GM13976 (cell line): Measurements from ENCODE around the gene IRAK3.

Source experiments
- DNase-seq: peaks from one replicate; pipeline ENCODE4 v3.0.0; 2012; ENCODE audit warnings: low spot score
- in situ Hi-C: fragments of 300-500 bp; cut with MboI; formaldehyde crosslinking; loops from one replicate; pipeline ENCODE4 v1.12.0; 2022; ENCODE audit warnings: low sequenced_read_pairs, mixed read lengths, inconsistent platforms; ENCODE audit not compliant: unreplicated experiment
- TF ChIP-seq, protein P1 (sequence below): IDR thresholded peaks from 2 replicates; pipeline ENCODE4 v1.5.1; 2012; ENCODE audit warnings: borderline replicate concordance, mild to moderate bottlenecking; ENCODE audit not compliant: insufficient read depth; ENCODE audit errors: extremely low read depth, missing control alignments, control extremely low read depth

IRAK3 gene

DNA sequence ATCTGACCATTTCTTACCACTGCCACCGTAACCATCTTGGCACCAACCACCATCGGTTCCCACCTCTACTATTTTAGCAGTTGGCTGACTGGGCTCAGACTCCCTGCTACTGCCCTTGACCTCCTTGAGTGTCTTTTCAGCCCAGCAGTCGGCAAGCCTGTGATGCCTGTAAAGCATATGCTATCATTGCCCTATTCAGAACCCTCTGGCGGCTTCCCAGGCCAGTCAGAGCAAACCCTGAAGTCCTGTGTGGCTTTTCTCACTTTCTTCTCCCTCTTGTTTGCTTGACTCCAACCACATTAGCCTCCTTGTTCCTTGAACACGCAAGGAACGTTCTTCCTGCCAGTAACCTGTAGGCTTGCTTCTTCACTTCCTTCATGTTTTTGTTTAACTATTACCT, 6.2 kb downstream of the IRAK3 start:
- TF ChIP-seq, protein P1, sequence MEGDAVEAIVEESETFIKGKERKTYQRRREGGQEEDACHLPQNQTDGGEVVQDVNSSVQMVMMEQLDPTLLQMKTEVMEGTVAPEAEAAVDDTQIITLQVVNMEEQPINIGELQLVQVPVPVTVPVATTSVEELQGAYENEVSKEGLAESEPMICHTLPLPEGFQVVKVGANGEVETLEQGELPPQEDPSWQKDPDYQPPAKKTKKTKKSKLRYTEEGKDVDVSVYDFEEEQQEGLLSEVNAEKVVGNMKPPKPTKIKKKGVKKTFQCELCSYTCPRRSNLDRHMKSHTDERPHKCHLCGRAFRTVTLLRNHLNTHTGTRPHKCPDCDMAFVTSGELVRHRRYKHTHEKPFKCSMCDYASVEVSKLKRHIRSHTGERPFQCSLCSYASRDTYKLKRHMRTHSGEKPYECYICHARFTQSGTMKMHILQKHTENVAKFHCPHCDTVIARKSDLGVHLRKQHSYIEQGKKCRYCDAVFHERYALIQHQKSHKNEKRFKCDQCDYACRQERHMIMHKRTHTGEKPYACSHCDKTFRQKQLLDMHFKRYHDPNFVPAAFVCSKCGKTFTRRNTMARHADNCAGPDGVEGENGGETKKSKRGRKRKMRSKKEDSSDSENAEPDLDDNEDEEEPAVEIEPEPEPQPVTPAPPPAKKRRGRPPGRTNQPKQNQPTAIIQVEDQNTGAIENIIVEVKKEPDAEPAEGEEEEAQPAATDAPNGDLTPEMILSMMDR, result no peak
- in situ Hi-C loops, result no loop called here
- no peak for DNase-seq

DNA sequence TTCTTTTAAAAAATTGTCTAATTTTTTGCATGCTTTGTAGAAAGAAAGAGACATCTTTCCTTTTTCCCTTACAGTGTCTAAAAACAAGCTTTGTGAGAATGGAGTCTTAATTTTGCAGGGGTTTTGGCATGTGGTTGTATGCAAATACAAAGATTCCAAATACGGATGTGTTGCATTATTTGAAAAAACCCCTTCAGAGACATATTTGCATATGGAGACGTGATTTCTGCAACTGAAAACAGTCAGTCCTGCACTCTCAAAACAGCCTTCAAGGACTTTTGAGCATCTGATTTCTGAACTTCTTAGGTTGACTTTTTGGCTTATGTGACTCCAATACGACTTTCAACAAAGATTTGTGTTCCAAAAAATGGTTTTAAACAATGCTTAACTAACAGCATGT, 7.8 kb downstream of the IRAK3 start:
- in situ Hi-C loops, result no loop called here
- TF ChIP-seq, protein P1, result no peak
- DNase-seq, result peak; percentile 54

DNA sequence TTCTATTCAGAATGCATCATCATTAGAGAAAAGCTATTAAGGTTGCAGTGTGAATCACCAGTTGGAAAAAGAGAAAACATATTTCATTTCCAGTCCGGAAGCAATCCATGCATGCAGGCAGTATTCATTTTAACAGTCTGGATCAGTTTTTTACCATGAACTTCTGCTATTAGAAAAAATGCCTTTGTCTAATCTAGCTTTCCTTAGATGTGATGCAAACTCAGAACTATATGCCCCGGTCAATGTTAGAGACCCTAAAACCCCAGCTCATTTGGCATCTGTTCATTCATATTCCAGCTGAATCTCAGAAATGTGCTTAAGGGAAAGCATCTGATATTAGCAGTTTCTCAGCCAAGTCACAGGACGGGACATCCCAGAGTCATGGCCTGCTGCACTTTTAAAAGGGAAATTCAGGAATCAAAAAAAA, 8.5 kb downstream of the IRAK3 start:
- TF ChIP-seq, protein P1, result no peak
- in situ Hi-C loops, result no loop called here
- no peak for DNase-seq

DNA sequence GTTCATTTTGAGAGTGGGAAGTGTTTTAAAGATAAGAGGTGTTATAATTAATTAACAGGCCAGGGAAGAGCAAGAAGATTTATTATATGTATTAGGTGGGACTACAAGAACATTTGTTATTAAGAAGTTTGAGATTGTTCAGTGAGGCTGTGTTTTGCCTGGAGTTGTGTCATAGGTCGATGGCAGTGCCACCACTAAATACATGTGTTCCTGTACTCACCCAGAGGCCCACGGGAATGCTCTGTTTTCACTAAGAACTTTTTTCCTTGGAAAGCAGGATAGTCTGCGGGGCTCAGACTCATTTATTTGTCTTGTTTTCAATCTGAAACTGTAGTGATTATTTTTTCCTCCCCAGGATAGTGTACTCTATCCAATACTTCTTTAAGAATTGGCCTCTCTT, 10.1 kb downstream of the IRAK3 start:
- in situ Hi-C loops, result no loop called here
- DNase-seq, result no peak
- TF ChIP-seq, protein P1, result no peak

DNA sequence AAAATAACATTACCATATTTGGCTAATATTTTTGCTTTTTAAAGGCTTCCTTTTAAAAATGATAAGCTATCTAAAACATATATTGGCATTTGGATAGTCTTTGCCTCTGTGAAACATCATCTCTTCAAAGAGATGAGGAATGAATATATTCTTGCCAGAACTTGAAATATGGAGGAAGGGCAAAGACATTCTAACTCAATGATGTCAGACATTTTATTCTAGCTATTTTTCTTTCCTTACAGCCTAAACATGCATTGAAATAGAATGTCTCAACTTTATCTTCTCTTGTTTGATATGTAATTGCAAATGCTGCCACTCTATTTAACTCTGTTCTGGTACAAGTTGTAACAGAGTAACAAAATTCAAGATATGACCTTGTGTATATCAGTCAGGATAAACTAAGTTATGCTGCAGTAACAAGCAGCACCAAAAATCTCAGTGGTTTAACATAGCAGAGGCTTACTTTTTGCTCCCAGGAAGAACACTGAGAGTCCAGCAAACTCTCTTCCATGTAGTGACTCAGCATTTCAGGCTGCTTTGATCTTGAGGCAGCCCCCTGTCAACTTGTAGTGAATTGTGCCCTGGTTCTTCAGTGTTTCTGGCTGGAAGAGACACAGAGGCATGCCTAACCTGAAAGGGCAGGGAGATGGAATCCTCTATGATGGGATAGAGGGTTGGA, 11.0 kb downstream of the IRAK3 start:
- in situ Hi-C loops, result no loop called here
- no peak for DNase-seq
- TF ChIP-seq, protein P1, result no peak

DNA sequence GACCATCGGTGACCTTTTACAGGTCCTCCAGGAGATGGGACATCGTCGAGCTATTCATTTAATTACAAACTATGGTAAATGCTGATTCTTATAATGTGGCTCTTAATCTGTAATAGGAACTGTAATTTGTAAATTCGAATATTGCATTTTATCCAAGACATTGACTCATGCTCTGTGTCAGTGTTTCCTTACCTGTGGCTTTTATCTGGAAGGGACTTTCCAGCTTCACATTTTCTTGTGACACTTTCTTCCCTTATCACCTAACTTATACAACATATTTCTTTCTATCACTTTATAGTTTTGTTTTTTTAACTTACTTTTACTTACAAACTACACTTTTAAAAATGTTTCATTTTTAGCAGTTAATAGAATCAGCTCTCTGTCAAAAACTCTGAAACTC, 14.8 kb downstream of the IRAK3 start:
- in situ Hi-C loops, result no loop called here
- TF ChIP-seq, protein P1, result no peak
- DNase-seq, result no peak
